Measurements from ENCODE around the gene GFER.
"Not testable (repeated sequence)": the region's sequence is repeated elsewhere in the genome, so short reads cannot be mapped to it uniquely, and the experiment has no call there.

Gene GFER

GRCh38 chr16:1983544-1984346, at the start of gene GFER:
Gene GFER, plus strand, starts transcription at chr16:1984193. Its CDS starts 26 bp downstream, at chr16:1984219.
- TF ChIP-seq CTCF (conservative IDR thresholded peaks at IDR 0.05), result peak; percentile 51
- peak within 1 kb of the TSS; percentile 81 for H3K27ac ChIP-seq

GRCh38 chr16:1936945-1937479, 47.0 kb upstream of the GFER start:
- no peak overlapping the region for H3K27ac ChIP-seq
- no peak for TF ChIP-seq CTCF (conservative IDR thresholded peaks at IDR 0.05)

GRCh38 chr16:1938316-1938715, 45.7 kb upstream of the GFER start:
- no peak overlapping the region for H3K27ac ChIP-seq
- no peak for TF ChIP-seq CTCF (conservative IDR thresholded peaks at IDR 0.05)

GRCh38 chr16:1938910-1939309, 45.1 kb upstream of the GFER start:
- no peak for TF ChIP-seq CTCF (conservative IDR thresholded peaks at IDR 0.05)
- no peak overlapping the region for H3K27ac ChIP-seq

- H3K27ac ChIP-seq, result not testable (repeated sequence)
Measured at GRCh38 chr16:1939833-1940232, 44.2 kb upstream of the GFER start.

- TF ChIP-seq CTCF (conservative IDR thresholded peaks at IDR 0.05), result no peak
- H3K27ac ChIP-seq, result no peak overlapping the region
Measured at GRCh38 chr16:1940273-1941161, 43.5 kb upstream of the GFER start.

GRCh38 chr16:1941162-1942046, 42.6 kb upstream of the GFER start:
- no peak for TF ChIP-seq CTCF (conservative IDR thresholded peaks at IDR 0.05)
- H3K27ac ChIP-seq, result no peak overlapping the region
